ENCODE results near the gene CSNK1G1.
"Not testable (repeated sequence)": the region's sequence is repeated elsewhere in the genome, so short reads cannot be mapped to it uniquely, and the experiment has no call there.

Gene CSNK1G1

DNA sequence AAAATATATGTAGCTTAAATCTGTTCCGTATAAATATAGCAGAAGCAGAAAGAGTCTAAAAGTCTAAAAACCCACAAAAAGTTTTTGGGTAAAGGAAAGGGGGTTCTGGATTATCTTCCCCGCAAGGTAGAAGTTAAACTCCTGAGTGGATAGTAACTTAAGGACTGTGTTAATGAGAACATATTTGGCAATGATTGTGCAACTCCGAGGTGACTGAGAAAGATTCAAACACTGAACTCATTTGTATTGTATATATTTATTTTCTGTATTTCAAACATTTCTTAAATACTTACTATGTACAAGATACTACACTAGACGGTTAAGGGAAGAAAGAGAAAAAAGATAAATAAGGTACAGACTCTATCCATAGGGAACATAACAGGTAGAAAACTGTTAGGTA lies 120.4 kb downstream of the CSNK1G1 start:
- DNase-seq = no peak

DNA sequence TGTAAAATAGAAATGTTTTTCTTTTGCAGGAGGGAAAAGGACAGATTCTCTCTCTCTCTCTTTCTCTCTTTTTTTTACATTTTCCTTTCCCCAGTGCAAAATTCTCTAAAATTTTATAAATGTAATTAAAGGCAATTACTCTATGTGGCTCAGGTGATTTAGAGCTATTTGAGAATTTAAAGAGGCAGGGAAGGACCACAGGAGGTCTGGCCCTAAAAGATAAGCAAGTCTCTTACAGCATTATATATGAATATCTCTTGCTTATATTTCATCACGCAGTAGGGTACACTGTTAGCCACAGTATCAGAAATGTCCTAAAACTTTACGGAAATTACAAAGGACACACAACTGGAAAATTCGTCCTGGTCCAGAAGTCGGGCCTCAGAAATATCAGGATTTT lies 122.7 kb downstream of the CSNK1G1 start:
- no peak for DNase-seq

DNA sequence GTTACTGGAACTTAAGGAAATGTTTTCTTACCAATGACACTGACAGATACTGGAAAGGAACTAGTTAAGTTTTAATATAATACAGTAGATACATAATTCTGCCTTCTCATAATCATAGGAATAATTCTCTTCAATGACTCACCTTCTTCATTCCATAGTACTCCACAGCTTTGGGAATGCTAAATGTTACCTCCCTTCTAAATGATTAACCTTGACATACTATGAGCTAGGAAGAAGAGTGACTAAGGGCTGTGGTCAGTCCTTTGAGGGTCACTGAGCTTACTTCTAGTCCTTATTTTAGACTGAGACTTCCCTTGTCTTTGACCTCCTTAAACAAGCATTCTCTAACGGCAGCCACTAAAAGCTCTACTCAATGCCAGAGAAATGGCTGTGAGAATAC lies 123.6 kb downstream of the CSNK1G1 start:
- DNase-seq = no peak

DNA sequence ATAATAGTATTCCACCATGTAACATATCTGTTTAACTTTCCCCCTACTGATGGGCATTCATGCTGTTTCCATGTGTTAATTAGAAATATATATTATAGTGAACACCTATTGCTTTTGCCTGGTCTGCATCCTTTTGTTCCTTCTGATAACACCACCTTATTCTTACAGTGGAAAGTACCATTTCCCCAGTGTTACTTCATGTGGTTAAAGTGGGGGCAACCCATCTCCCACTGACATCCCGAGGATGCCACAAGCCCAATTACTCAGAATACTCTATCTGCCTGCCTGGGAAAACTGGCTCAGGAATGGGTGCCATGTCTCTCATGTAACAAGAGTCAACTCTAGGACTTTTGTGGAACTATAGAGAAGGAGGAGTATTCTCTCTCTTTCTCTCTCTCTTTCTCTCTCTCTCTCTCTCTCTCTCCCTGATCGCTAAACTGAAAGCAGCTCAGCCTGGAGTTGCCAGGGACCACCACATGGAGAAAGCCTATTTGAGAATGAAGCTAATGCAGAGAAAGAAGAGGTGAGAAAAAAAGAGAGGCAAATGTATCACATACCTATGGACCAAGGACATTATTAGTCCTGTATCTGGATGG lies 126.7 kb downstream of the CSNK1G1 start:
- no peak for DNase-seq

DNA sequence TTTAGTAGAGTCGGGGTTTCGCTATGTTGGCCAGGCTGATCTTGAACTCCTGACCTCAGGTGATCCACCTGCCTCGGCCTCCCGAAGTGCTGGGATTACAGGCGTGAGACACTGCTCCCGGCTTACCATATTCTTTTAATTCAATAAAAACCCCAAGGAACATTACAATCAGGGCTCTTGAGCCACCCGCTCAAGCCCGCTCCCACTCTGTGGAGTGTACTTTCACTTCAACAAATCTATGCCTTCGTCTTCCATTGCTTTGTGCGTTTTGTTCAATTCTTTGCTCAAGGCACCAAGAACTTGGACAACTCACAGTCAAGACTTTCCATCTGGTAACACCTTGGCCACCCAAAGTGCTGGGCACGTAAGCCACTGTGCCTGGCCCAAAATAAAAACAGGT lies 130.2 kb downstream of the CSNK1G1 start:
- no peak for DNase-seq

DNA sequence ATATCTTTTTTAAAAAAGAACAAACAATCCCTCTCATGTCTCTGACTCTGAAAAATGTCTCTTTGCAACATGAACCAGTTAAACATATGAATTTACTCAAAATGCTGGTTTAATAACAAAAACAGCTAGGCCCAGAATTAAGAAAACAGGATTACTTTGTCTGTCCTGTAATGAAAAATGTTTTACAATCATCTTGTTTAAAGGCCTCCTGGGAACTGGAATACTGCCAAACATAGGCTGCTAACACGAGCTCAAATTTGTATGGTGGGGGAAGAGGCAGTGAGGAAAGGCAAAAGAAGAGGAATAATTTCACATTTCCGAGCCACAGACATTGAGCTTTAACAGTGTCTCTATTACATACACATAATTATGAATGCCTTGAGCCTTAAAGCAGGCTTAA lies 131.5 kb downstream of the CSNK1G1 start:
- DNase-seq = no peak

DNA sequence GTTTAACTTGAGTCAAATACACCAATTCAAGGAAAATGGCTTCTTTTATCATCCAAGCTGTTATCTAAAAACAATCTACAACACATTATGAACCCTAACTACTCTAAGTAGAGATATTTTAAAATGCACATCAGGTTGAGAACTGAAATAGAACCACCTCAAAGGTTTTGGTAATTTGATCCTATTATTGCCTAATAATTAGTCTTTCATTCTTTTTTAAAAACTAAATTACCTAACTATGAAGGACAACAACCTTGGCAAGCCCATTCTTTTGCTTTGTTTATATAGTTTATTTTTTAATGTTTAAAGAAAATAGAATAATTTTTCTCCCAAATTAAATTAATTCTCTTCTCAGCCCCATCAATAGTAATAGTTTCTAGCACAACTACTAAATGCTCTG lies 132.1 kb downstream of the CSNK1G1 start:
- DNase-seq = no peak

DNA sequence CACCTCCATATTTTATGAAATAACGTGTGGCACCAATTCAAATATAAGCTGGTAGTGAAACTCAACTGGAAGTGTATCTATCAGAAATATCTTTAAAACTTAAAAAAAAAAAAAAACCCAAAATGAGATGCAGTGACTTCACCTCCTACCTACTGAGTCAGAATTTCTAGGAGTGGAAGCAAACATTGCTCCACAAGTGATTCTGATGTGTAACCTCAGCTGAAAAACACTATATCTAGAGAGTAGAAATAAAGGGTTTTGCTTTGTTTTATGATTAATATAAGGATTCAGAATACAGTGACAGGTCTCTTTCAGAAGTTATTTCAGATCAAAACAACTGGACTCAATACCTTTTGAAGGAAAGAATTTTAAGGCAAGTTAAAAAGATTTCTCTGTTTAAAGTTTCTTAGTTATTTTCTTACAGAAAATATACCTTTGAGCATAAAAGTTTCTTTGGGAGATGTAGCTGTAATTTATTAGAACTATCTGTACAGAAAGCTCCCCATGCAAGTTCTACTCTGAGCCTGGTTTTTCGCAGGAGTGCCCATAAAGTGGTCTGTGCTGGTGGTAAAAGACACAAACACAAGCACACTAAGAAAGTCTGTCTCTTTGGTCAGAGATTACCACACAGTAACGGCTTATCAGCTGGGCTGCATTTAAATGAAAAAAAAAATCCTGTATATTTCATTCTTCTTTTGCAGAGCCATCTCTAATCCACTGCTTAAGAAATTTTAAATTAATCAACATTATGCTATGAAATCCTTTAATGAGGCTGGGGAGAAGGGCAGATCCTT lies 133.2 kb downstream of the CSNK1G1 start:
- DNase-seq = no peak

DNA sequence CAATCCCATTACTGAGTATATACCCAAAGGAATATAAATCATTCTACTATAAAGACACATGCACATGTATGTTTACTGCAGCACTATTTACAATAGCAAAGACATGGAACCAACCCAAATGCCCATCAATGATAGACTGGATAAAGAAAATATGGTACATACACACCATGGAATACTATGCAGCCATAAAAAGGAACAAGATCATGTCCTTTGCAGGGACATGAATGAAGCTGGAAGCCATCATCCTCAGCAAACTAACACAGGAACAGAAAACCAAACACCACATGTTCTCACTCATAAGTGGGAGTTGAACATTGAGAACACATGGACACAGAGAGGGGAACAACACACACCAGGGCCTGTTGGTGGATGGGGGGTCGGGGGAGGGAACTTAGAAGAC lies 134.1 kb downstream of the CSNK1G1 start:
- DNase-seq = not testable (repeated sequence)

DNA sequence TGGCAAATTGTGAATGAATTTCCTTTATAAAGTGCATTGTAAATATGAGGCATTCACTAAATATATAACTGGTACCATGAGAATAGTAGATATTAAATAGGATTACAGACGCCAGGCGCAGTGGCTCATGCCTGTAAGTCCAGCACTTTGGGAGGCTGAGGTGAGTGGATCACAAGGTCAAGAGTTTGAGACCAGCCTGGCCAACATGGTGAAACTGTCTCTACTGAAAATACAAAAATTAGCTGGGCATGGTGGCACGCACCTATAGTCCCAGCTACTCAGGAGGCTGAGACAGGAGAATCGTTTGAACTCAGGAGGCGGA lies 138.6 kb downstream of the CSNK1G1 start:
- DNase-seq = not testable (repeated sequence)

DNA sequence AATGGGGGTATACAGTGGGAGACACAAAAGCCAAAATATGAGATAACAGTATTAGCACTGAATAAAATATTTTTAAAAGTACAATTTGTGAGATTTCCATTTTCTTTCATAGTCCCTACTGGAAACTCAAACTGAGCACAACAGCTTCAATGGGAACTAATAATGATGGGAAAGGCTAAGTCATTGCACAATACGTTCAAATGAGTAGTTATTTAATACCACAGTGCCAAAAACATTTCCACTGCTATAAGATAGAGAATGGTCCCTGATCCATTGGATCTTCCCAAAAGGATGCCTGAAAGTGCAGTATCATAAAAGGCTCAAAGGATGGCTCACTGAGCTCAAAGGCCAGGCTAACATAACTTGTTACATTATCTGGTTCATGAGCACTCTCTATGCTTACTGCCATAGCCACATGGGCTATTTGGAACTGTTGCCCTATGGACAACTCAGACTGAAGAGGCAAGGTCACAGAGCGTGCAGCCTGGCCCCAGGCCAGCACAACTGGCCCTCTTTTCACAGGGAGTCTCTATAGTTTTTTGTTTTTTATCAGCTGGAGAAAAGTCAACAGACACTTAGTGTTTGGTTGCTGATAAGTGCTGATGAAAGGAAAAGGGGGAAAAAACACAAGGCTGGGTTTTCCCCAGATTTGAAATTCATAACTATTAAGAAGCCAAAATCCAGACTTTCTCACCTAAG lies 139.1 kb downstream of the CSNK1G1 start:
- peak; percentile 10 for DNase-seq

DNA sequence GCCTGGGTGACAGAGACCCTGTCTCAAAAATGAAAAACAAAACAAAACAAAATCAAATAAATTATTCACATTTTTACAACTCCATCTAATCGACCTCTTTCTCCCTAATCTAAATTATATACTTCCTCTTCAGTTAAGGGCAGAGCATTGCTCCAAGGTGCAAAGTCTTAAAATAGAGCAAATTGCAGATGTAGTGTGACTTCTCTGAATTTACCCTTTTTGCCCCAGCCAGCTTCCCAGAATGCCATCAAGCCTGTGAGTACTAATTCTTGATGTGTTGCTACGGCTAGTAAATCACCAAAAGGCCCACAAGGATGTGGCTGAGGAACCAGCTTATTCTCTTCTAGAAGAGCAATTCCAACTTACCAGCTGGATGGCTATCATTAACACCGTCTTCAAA lies 139.8 kb downstream of the CSNK1G1 start:
- no peak for DNase-seq

DNA sequence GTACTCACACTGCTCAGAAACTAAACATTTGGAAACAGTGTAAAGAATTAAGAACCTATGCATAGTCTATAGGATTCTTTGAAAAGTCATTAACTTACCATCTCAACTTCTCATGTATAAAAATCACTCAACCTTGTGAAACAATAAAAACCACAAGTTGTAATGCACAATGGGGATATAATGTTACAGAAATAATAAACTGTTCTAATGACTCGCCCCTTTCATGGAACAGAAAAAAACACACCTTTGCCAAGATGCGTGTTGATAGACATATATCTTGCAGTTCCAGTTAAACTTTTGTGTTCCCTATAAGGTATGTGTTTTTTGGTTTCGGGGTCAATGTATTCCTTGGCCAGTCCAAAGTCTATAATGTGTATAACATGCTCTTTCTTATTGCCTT lies 142.3 kb downstream of the CSNK1G1 start:
- no peak for DNase-seq

DNA sequence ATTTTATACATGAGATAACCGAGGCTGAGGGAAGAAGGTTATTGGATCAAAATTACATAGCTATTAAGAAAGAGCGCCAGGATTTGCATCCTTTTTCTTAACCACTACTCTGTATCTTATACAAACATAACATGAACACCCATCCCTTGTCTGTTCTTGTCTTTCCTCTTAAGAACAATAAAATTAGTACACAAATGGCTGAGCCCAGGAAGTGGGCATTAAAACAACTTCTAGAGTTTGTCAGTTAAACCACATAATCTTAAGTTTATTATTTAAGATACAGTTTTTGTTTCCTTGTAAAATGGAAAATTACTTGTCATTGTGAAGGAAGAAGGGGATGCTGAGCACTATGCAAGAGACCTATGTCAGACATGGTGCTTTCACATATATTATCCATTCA lies 144.3 kb downstream of the CSNK1G1 start:
- DNase-seq = no peak

DNA sequence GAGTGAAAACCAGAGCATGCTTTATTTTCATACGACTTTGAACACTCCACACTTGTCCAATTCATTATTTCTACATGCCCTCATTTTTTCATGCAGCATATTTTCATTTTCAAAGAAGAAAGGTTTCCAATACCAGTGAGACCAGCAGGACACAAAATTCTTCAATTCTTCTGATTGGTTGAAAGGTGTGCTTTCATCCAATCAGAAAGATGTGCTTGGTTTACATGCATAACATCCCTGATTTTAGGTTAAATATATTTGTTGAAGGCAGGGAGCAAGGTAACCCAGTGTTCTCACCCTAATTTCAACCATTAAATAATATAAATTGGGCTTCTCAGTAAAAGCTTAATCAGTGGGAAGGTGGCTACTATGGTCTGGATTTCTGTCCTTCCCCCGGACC lies 145.6 kb downstream of the CSNK1G1 start:
- DNase-seq = no peak

DNA sequence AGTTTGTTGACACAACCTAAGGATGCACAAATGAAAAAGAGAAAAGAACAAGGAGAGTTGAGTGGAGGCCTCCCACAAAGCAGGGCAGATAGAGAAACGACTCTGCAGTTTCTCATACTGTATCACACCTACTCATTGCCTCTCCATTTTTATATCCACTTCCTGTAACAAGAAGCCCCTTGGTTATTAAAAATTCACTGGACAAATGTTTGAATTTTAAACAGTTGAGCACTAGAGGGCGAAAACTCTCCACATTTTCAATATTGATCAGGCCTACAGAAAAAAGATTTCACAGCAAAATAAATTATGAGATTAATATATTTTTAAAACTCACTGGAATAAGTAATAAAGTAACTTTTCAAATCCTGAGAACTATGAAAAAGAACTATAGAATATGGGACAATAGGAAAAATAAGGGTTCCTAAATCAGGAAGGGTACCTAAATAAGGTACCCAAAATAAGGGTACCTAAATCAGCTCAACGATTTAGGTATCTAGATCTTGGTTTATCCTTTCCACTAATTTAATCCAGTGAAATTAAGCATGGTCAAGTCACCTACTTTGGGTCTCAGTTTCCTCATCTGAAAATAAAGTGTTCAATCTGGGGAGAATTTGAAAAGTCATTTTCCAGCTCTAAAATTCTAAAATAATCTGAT lies 146.2 kb downstream of the CSNK1G1 start:
- DNase-seq = peak; percentile 42

DNA sequence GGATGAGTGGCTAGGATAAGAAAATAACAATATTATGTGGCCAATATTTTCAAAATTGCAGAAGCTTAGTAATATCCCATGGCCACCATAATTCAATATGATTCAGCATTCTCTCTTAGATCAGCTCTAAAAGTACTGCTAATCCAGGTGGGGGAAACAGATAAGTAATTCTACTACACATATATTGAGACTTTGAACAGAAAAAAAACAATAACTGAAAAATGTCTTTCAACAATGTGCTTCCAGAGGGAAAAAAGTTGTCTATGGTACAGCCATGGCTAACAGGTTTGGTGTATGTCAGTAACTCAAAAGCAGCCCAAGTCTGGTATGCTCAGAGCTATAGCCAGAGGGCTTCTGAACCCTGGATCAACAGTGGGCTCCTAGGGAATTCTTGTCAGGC lies 150.8 kb downstream of the CSNK1G1 start:
- no peak for DNase-seq

DNA sequence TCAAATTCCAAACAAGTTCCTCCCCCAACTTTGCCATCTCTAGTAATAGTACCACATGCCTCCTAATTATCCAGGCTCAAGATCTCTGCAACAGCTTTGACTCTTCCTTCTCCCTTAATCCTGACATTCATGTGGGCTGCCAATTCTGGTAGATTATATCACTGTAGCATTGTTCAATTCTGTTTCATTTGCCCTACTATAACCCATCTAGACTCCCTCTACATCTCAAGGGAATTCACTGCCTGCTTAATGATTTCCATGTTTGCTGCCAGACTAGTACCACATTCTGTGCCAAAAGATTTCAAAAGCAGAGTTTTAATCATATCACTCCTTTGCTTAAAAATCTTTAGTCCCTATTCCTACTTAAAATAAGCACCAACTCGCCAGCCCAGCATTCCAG lies 158.5 kb downstream of the CSNK1G1 start:
- DNase-seq = no peak

DNA sequence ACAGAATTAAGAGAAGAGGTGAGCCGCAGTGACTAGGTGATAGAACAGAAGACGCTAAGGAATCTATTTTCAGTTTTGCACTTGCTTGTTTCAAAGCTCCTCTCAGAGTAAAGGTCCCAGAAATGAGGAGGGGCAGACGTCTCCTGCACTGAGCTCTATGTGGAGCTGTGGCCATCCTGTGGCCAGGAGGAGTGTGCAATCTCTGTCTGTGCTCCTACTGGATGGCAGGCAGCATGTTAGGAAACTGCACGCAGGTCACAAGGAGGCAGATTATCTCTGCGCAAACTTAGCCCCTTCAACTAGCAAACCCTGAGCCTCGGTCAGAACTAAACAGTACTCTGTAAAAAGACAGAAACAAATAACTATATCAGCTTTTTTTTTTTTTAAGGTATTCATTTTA lies 162.0 kb downstream of the CSNK1G1 start:
- no peak for DNase-seq

DNA sequence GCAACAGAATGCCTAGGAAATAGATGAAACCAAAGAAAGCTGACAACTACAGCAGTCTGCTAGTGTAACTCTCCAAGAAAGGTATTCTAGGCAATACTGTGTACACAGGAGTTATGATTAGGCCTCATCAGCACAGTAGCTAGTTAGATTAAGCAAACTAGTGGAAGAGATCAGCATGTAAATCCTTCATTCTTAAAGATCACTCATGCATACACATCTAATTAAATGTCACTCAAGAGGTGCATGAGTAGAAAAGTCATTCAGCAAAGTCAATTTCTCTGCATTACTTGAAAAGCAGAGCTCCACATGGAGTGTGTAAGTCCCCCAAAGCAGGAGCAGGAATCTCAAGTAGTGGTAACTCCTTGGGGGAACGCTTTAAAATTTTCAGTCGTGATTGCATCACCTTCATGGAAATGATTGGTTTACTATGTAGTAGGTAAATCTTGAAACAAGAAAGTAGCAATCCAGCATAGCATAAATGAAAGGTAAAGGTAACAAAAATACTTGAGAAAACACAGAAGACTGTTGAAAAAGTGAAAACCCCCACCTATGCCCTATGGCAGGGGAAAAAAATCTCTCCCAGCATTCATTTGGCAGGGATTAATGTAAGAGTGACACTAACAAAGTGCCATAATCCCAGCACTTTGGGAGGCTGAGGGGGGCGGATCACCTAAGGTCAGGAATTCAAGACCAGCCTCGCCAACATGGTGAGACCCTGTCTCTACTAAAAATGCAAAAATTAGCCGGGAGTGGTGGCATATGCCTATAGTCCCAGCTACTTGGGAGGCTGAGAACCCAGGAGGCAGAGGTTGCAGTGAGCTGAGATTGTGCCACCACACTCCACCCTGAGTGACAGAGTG lies 163.8 kb downstream of the CSNK1G1 start:
- DNase-seq = no peak

DNA sequence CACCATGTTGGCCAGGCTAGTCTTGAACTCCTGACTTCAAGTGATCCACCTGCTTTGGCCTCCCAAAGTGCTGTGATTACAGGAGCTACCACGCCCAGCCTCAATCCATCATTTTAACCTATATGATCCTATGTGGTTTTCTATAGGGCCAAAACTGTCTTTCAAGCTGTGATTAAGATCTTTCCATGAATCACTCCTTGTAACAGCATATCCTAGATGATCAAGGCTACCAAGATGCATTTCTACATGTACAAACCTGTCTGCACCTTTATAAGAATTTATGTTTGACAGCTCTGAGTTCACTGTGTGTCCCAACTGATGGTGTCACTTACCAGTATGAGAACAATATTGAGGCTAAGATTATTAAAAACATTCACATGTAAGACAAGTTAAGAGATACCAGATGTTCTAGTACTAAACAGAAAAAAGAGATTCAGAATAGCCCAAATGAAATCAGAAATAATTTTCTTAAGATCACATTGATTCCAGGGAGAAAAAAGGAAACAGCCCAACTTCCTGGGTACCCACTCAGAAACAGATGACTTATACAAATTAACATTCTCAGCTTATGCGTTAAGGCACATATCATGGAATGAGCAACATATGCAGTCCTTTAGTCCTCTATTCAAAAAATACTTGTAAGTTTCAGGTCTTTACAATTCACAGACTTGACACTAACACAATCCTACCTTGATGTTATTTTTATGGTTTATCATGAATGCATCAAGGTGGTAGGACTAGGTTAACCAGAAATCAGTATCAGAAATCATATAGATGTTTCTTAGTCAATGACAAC lies 168.4 kb downstream of the CSNK1G1 start:
- no peak for DNase-seq

Measured in NCI-H2029 (cell line).